ENCODE data around the gene ORAI1.
"Not testable (repeated sequence)": the region's sequence is repeated elsewhere in the genome, so short reads cannot be mapped to it uniquely, and the experiment has no call there.

The ORAI1 gene

DNA sequence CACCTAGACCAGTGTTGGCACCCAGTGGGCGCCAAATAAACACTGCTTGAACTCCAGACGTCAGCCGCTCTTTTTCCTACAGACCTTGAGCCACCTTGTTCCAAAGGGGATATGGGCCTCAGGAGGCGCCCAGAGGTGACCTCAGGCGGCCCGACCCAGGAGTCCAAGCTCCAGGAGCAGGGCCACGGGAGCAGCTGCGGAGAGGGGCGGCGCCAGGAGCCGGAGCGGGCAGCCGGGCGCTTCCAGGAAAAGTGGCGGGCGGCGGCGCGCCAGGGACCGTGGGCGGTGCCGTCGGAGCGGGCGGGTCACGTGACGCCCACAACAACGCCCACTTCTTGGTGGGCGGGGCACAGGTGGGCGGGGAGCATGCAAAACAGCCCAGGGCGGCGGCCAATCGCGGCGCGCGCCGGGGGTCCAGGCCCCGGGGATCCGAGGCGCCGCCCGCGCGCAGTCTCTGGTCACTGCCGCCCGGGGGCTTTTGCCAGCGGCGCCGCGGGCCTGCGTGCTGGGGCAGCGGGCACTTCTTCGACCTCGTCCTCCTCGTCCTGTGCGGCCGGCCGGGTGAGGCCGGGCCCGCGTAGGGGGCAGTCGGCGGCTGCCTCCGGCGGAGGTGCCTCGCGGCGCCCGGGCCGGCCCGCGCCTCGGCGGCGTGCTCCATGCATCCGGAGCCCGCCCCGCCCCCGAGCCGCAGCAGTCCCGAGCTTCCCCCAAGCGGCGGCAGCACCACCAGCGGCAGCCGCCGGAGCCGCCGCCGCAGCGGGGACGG, at the start of gene ORAI1:
ORAI1 (plus strand) TSS at position 444 of the 766 bp plus-strand sequence.
- peak; percentile 90 to 92 for DNase-seq (ENCODE audit: low read depth in 1 of 2, low spot score in 1 of 2)

DNA sequence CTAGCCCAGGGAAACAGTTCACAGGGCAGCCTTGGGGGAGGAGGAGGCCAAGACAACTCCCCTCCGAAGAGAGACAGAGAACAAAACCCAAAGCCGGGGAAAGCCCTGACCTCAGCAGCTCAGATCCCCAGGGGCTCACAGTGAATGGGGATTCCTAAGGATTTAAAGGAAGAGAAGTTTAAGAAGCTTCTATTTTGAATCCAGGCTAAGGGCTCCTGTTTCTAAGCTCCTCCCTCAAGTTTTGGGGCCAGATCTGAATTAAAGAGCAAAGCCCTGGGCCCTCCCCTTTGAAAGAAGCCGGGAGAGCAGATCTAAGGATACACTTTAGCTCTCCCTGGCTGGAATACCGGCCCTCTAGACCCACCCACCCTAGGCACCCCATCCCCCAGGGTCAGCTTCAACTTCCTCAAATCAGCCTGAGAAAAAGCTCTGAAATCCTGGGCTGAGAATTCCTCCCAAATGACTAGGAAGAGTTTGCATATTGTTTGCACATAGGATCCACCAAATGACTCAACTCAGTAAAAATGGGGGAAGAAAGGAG, 49.4 kb upstream of the ORAI1 start:
- DNase-seq (ENCODE audit: low read depth in 1 of 2, low spot score in 1 of 2): no peak

DNA sequence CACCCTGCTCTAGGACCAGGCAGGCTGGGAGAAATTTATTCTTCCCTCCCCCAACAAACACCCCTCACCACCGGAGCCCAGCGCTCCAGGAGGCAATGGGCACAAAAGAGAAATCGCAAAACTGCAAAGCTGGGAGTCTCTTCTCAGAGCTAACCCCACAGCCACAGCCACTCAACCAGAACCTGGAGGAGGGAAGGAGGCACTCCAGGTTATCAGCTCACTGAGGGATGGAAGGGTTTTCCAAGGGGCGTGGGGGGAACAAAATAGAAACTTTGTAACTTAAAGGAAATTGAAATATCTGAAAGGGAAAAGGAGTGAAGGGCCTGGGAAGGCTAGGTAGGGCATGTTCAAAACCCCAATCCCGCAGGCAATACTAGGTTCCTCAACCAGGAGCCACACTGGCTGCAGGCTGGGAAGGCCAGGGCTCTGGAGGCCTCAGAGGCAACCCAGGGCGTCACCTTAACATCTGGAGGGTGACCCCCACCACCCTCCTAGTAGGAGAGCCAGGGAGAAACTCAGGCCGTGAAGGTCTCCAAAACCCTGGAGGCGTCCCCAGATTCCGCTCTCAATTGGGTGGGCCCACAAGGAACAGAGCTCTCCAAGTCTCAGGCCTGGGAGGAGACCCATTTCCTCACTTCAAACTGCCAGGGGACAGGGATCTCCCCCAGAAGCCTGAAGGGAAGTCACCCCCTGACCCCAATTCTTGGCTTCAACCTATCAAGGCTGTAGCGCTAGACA, 48.7 kb upstream of the ORAI1 start:
- DNase-seq (ENCODE audit: low read depth in 1 of 2, low spot score in 1 of 2): no peak

- no peak for DNase-seq (ENCODE audit: low read depth in 1 of 2, low spot score in 1 of 2)
Measured at GRCh38 chr12:121578230-121579189, 47.8 kb upstream of the ORAI1 start.

GRCh38 chr12:121579190-121579791, 47.0 kb upstream of the ORAI1 start:
- DNase-seq (ENCODE audit: low read depth in 1 of 2, low spot score in 1 of 2): no peak

DNA sequence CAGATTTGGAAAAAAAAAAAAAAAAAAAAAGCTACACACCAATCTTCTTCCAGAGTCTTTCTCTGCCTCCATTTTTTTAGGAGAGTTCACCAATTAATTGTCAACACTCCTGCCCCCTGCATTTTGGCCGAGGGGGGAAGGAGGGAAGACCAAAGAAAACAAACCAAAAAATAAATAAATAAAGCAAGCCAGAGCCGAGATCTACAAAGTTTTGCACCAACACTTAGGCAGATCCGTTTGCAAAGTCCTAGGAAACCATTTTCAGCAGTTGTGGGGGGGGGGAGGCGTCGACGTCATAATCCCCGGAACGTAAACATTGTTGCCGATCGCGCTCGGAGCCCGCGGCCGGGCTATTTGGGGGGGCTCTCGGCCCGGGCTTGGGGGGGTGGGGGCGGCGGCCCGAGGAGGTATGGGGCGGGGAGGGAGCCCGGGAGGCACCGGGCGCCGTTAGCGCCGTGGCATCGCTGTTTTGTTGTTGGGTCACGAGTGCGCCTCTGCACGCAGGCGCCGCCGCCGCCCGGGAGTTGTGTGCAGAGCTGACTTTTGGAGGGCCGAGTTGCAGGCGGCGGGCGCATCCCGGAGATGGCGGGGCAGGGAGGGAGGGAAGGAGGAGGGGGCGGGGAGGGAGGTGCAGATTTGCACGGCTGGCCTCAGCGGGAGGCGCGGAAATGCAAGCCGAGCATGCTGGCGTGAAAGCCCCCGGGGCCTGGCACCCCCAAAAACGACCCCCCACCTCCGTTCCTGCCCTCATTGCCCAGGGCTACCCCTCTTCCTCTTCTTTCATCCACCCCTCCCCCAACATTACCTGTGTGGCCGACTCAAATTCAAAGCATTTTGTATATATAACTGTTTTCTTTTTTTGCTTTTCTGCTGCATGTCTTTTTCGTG, 46.1 kb upstream of the ORAI1 start:
- DNase-seq (ENCODE audit: low read depth in 1 of 2, low spot score in 1 of 2): peak; percentile 42 to 59

- DNase-seq (ENCODE audit: low read depth in 1 of 2, low spot score in 1 of 2): no peak
Measured at GRCh38 chr12:121580959-121581685, 45.2 kb upstream of the ORAI1 start, which contains the start of gene KDM2B. KDM2B (minus strand) TSS chr12:121581023; CDS start chr12:121580911, 112 bp downstream.

GRCh38 chr12:121581686-121582429, 44.5 kb upstream of the ORAI1 start:
- DNase-seq (ENCODE audit: low read depth in 1 of 2, low spot score in 1 of 2): no peak

DNA sequence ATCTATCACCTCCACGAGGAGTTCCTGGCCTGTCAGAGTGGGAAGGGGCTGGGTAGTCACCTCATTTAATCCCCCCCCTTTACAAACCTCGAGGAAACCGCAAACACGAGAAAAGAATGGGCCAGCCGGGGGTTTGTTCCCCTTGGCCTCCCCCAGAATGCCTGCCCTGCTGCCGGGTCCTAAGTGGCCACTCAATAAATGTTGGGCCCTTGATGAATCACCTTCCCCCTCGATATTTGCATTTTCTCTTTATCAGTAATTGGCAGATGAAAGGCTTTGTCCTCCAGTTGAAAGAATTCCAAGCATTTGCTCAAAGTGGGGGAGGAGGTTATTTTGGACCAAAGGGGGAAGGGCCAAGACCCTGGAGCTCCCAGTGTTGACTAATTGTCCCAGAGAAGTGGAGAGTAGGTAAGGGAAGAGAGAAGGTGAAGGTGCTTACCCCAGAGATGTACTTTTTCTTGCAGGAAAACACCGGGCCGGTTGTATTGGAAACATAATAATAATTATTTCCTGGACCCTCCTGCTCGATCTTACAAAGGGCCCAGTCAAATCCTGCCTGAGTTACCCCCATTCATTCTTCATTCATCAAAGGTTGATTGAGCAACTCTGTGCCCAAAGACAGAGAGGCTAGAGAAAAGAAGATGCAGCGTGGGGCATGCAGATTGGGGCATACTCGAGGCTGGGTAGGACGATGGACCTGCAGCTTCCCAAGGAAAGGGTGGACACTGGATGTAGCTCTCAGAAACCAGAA, 43.6 kb upstream of the ORAI1 start:
- DNase-seq (ENCODE audit: low read depth in 1 of 2, low spot score in 1 of 2): no peak

DNA sequence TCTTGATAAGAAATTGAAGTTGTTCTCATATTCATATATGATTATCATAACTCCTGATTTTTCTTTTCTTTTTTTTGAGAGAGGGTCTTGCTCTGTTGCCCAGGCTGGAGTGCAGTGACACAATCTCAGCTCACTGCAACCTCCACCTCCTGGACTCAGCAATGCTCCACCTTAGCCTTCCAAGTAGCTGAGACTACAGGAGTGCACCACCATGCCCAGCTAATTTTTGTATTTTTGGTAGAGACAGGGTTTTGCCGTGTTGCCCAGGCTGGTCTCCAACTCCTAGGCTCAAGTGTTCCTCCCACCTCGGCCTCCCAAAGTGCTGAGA, 43.0 kb upstream of the ORAI1 start:
- not testable (repeated sequence) for DNase-seq (ENCODE audit: low read depth in 1 of 2, low spot score in 1 of 2)

DNA sequence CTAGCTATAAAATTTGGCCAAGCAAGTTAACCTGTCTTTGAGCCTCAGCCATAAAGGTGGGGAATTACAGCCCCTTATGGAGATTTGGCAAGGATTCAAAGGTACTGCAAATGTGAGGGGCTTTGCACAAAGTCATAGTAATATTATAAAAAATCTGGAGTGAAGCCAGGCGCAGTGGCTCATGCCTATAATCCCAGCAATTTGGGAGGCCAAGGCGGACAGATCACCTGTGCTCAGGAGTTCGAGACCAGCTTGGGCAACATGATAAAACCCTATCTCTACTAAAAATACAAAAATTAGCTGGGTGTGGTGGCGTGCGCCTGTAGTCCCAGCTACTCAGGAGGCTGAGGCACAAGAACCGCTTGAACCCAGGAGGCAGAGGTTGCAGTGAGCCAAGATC, 41.4 kb upstream of the ORAI1 start:
- DNase-seq (ENCODE audit: low read depth in 1 of 2, low spot score in 1 of 2): not testable (repeated sequence)

DNA sequence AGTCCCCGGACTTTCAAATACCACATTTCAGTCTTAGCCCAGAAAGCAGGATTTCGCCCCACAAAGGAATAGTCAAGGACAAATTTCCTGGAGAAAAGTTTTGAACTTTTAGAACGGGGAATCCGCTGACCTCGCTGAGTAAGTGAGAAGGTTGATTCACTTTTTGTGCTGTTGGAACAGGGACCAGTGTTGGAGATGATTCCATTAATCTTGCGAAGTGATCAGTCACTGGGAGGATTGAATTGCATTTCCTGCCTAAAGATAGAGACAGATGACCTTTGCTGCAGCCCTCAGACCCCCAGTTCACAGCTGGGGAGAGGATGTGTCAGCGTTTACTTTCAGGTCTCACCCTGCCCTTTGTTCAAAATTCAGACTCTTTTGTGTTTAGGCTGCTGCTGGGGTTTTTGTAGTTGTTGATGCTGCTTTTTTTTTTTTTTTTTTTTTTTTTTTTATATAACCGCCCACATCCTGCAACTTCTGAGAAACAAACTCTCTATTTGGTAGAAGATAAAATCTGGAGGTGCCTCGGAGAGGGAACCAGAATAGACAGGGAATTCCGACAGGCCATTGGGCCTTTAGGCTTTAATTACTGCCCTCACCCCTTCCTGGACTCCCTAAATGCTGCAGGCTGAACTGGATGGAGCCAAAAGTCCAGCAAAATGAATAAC, 35.7 kb upstream of the ORAI1 start:
- peak; percentile 32 to 51 for DNase-seq (ENCODE audit: low read depth in 1 of 2, low spot score in 1 of 2)

DNA sequence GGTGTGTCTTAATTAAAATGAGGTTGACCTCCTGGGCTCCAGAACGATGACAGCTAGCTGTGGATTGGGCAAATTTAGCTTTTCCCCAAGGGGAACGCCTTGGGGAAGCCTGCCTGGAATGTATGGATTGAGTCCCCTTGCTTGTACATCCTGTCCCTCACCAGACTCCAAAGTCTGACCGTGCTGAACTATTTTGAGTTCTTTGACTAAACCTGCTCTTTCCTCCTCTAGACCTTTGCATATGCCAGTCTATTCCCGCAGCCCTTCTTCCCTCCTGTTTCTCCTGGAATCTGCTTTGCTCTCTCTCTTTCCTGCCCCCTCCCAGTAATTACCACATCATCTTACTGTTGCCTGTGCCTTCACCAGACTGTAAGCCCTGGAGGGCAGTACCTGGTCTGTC, 34.0 kb upstream of the ORAI1 start:
- DNase-seq (ENCODE audit: low read depth in 1 of 2, low spot score in 1 of 2): no peak

DNA sequence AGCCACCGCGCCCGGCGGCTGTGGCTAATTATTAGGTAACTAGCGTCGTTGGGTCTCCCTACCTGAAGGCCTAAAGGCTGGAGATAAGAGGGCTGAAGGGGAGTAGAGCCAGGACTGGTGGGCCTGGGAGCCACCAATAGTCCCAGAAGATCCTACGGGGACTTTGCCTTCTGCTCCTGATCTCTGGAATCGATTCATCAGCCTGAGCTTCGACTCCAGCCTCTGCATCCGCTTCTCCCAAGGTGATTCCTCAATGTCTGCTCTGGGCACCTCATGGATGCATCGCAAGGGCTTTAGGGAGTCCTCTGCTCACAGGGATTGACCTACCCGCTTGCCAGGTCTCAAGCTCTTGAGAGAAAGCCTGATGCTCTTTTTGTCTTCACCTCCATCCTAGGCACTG, 30.8 kb upstream of the ORAI1 start:
- DNase-seq (ENCODE audit: low read depth in 1 of 2, low spot score in 1 of 2): no peak

DNA sequence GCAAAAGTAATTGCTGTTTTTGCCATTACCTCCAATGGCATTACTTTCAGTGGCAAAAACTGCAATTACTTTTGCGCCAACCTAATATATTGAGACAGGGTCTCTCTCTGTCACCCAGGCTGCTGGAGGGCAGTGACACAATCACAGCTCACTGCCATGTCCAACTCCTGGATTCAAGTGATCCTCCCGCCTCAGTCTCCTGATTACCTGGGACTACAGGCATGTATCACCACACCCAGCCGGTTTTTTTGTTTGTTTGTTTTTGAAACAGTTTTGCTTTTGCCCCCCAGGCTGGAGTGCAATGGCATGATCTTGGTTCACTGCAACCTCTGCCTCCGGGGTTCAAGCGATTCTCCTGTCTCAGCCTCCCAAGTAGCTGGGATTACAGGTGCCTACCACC, 29.8 kb upstream of the ORAI1 start:
- DNase-seq (ENCODE audit: low read depth in 1 of 2, low spot score in 1 of 2): no peak

DNA sequence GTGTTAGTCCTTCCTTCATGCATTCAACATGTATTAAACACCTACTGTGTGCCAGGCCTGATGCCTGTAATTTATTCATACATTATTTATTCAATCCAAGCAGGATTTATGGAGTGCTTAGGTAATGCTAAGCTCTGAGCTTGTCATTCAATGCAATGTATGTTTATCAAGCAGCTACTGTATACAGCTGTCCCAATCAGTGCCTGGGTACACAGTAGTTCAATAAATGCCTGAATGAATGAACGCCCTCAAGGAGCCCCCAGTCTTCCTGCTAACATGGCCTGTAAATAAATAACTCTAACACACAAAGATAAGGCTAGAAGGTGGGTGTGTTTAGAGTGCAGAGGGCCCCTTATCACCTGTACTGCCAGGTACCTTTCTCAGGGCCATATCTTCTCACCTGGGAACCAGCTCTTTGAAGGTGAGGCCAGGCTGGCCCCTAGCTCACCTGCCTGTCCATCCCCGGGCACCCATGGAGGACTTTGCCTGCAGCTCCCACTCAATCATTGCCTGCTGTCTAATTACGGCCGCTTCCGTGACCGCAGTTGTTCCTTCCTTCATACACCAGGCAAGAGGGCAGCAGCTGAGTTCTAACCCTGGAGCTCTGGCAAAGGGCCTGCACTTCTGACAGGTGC, 25.5 kb upstream of the ORAI1 start:
- no peak for DNase-seq (ENCODE audit: low read depth in 1 of 2, low spot score in 1 of 2)

DNA sequence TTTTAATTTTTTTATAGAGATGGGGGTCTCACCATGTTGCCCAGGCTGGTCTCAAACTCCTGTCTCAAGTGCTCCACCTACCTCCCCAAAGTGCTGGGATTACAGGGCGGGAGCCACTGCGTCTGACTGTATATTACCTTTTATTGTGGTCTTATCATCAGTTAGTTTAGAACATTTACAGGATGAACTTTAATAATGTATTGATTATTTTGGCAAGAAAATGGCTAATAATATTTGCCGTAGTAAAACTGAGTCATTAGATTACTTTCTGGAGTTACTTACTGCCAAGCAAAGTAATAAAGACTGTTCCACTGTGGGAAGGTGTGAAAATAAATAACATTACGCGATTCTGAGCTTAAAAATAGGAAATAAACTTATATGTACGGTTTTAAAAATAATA, 23.6 kb upstream of the ORAI1 start:
- DNase-seq (ENCODE audit: low read depth in 1 of 2, low spot score in 1 of 2): no peak
